OCI-LY3 (cell line): ENCODE measurements around the gene CEMIP.
"Not testable (repeated sequence)": the region's sequence is repeated elsewhere in the genome, so short reads cannot be mapped to it uniquely, and the experiment has no call there.

Experiments
- H2AFZ ChIP-seq: fragments of 200-600, 300-600 bp; shearing (Covaris generic); 2 replicates; pipeline ENCODE4 v1.6.0; 2014; ENCODE audit warnings: antibody characterized with exemption, low read depth, low read length
- H3K27ac ChIP-seq: fragments of 200-600, 300-600 bp; sonication (generic); 2 replicates; pipeline ENCODE4 v1.5.1; 2014; ENCODE audit warnings: mild to moderate bottlenecking, low read length, moderate library complexity, mixed read lengths
- H3K27me3 ChIP-seq: fragments of 200-600, 300-600 bp; sonication (generic); 2 replicates; pipeline ENCODE4 v1.6.1; 2014; ENCODE audit warnings: low read depth, low read length, mixed read lengths
- H3K36me3 ChIP-seq: fragments of 200-600, 300-600 bp; sonication (generic); replicated peaks from 2 replicates; pipeline ENCODE3; 2014; ENCODE audit warnings: low read depth, low read length, mixed read lengths
- H3K4me1 ChIP-seq: fragments of 300-600, 200-600 bp; sonication (generic); 2 replicates; pipeline ENCODE4 v1.6.1; 2014; ENCODE audit warnings: low read length, mixed read lengths
- H3K4me2 ChIP-seq: fragments of 200-600, 300-600 bp; sonication (generic); 2 replicates; pipeline ENCODE4 v1.6.1; 2014; ENCODE audit warnings: low read length, mixed read lengths
- H3K4me3 ChIP-seq: fragments of 300-600, 200-600 bp; sonication (generic); 2 replicates; pipeline ENCODE4 v1.5.1; 2014; ENCODE audit warnings: antibody characterized with exemption, mild to moderate bottlenecking, low read length, moderate library complexity
- H3K79me2 ChIP-seq: fragments of 300-600, 200-600 bp; shearing (Covaris generic); 2 replicates; pipeline ENCODE4 v1.6.1; 2014; ENCODE audit warnings: mild to moderate bottlenecking, low read length, mixed read lengths
- H3K9ac ChIP-seq: fragments of 300-600, 200-600 bp; shearing (Covaris generic); 2 replicates; pipeline ENCODE4 v1.6.0; 2014; ENCODE audit warnings: mild to moderate bottlenecking, low read length, moderate library complexity
- H3K9me3 ChIP-seq: fragments of 200-600, 300-600 bp; shearing (Covaris generic); 2 replicates; pipeline ENCODE4 v1.6.1; 2014; ENCODE audit warnings: low read length, mixed read lengths; ENCODE audit not compliant: insufficient read depth
- H4K20me1 ChIP-seq: fragments of 200-600, 300-600 bp; sonication (generic); 2 replicates; pipeline ENCODE4 v1.6.1; 2016; ENCODE audit warnings: low read length, mixed read lengths; ENCODE audit not compliant: insufficient read depth
- EZH2phosphoT487 ChIP-seq: fragments of 200-600 bp; shearing (Covaris generic); IDR thresholded peaks from 2 replicates; pipeline ENCODE4 v1.6.1; 2018; ENCODE audit warnings: antibody characterized with exemption, mixed run types, low read depth
- TF ChIP-seq, protein P1 (sequence below): fragments of 200-600, 300-600 bp; sonication (generic); IDR thresholded peaks from 2 replicates; pipeline ENCODE4 v1.5.1; 2014; ENCODE audit warnings: antibody characterized with exemption, low read length, low read depth

The CEMIP gene

GRCh38 chr15:80761754-80762153 lies 17.4 kb upstream of the CEMIP start:
- Histone ChIP-seq H4K20me1 (no peaks in the 10 kb centered on the region), H3K9ac (no peak overlapping the region), H2AFZ (no peak overlapping the region), H3K27me3 (no peaks in the 10 kb centered on the region), H3K4me2 (no peak overlapping the region), H3K9me3 (no peaks in the 10 kb centered on the region), H3K27ac (no peak overlapping the region), H3K4me1 (no peaks in the 10 kb centered on the region), H3K79me2 (no peaks in the 10 kb centered on the region), H3K36me3 (no peaks in the 10 kb centered on the region), H3K4me3 (no peak overlapping the region)
- TF ChIP-seq EZH2phosphoT487, result no peak
- TF ChIP-seq, protein P1, sequence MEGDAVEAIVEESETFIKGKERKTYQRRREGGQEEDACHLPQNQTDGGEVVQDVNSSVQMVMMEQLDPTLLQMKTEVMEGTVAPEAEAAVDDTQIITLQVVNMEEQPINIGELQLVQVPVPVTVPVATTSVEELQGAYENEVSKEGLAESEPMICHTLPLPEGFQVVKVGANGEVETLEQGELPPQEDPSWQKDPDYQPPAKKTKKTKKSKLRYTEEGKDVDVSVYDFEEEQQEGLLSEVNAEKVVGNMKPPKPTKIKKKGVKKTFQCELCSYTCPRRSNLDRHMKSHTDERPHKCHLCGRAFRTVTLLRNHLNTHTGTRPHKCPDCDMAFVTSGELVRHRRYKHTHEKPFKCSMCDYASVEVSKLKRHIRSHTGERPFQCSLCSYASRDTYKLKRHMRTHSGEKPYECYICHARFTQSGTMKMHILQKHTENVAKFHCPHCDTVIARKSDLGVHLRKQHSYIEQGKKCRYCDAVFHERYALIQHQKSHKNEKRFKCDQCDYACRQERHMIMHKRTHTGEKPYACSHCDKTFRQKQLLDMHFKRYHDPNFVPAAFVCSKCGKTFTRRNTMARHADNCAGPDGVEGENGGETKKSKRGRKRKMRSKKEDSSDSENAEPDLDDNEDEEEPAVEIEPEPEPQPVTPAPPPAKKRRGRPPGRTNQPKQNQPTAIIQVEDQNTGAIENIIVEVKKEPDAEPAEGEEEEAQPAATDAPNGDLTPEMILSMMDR, result no peak

- not testable (repeated sequence) for H3K79me2 ChIP-seq, H3K9me3 ChIP-seq, H4K20me1 ChIP-seq, H3K27ac ChIP-seq, H3K9ac ChIP-seq, H3K4me1 ChIP-seq, H2AFZ ChIP-seq, H3K27me3 ChIP-seq, H3K36me3 ChIP-seq, H3K4me2 ChIP-seq, H3K4me3 ChIP-seq
Observed at GRCh38 chr15:80763235-80763634, 15.9 kb upstream of the CEMIP start.

GRCh38 chr15:80764535-80764934 lies 14.6 kb upstream of the CEMIP start:
- no peak overlapping the region for H3K4me3 ChIP-seq
- no peaks in the 10 kb centered on the region for H3K36me3 ChIP-seq
- no peaks in the 10 kb centered on the region for H3K79me2 ChIP-seq
- no peak overlapping the region for H2AFZ ChIP-seq
- H3K9ac ChIP-seq, result no peak overlapping the region
- no peaks in the 10 kb centered on the region for H3K27me3 ChIP-seq
- H3K9me3 ChIP-seq, result no peaks in the 10 kb centered on the region
- no peak overlapping the region for H3K27ac ChIP-seq
- TF ChIP-seq, protein P1, result no peak
- no peak for TF ChIP-seq EZH2phosphoT487
- no peaks in the 10 kb centered on the region for H4K20me1 ChIP-seq
- H3K4me1 ChIP-seq, result no peaks in the 10 kb centered on the region
- H3K4me2 ChIP-seq, result no peak overlapping the region

DNA sequence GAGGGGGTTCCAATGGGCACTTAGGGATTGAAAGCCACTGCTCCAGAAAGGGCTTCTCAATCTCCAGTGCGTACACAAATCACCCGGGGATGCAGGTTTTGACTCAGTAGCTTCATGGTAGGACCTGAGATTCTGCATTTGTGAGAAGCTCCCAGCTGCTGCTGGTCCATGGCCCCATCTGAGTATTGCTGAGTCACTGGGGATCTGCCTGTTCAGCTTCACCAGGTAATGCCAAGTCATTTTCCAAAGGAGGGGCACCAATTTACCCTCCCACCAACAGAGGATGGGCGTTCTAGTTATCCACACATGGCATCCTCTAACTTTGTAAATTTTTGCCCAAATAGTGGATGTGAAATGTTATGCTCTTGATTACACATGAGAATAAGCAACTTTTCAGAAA lies 12.9 kb upstream of the CEMIP start:
- Histone ChIP-seq H3K27me3 (no peaks in the 10 kb centered on the region), H3K4me3 (no peak overlapping the region), H3K36me3 (no peaks in the 10 kb centered on the region), H3K4me2 (no peak overlapping the region), H4K20me1 (no peaks in the 10 kb centered on the region), H3K79me2 (no peaks in the 10 kb centered on the region), H3K9me3 (no peaks in the 10 kb centered on the region), H3K4me1 (no peaks in the 10 kb centered on the region), H3K27ac (no peak overlapping the region), H3K9ac (no peak overlapping the region), H2AFZ (no peak overlapping the region)
- TF ChIP-seq EZH2phosphoT487, result no peak
- TF ChIP-seq, protein P1, result no peak

- no peak overlapping the region for H3K9ac ChIP-seq
- H3K4me3 ChIP-seq, result no peak overlapping the region
- H3K79me2 ChIP-seq, result no peaks in the 10 kb centered on the region
- no peaks in the 10 kb centered on the region for H3K9me3 ChIP-seq
- no peak overlapping the region for H3K27ac ChIP-seq
- H3K4me1 ChIP-seq, result no peaks in the 10 kb centered on the region
- H4K20me1 ChIP-seq, result no peaks in the 10 kb centered on the region
- TF ChIP-seq, protein P1, result no peak
- TF ChIP-seq EZH2phosphoT487, result no peak
- H3K36me3 ChIP-seq, result no peaks in the 10 kb centered on the region
- H2AFZ ChIP-seq, result no peak overlapping the region
- no peaks in the 10 kb centered on the region for H3K27me3 ChIP-seq
- no peak overlapping the region for H3K4me2 ChIP-seq
Observed at GRCh38 chr15:80768158-80768557, 11.0 kb upstream of the CEMIP start.
